Activated naive CD4-positive, alpha-beta T cell treated with anti-CD3 and anti-CD28 coated beads, Interleukin-2, amount 50 U/mL, for 24 hours (primary cell): ENCODE measurements around the gene MEG3.
A peak's percentile ranks its signal among the peaks of the same experiment; 100 is the strongest.

ENCODE experiments used
- H3K27ac Mint-ChIP-seq: one replicate; pipeline ENCODE4 v1.8.0; 2021; ENCODE audit warnings: mild to moderate bottlenecking, mixed read lengths
- H3K27me3 Mint-ChIP-seq: one replicate; pipeline ENCODE4 v1.8.0; 2021; ENCODE audit warnings: mixed read lengths
- H3K36me3 Mint-ChIP-seq: one replicate; pipeline ENCODE4 v1.8.0; 2021; ENCODE audit warnings: mixed read lengths
- H3K4me1 Mint-ChIP-seq: one replicate; pipeline ENCODE4 v1.8.0; 2021; ENCODE audit warnings: mixed read lengths
- H3K4me3 Mint-ChIP-seq: one replicate; pipeline ENCODE4 v1.8.0; 2021; ENCODE audit warnings: mild to moderate bottlenecking, mixed read lengths
- H3K9me3 Mint-ChIP-seq: one replicate; pipeline ENCODE4 v1.8.0; 2021; ENCODE audit warnings: mixed read lengths

Gene MEG3

GRCh38 chr14:100834082-100834793 lies 8.3 kb downstream of the MEG3 start:
- Mint-ChIP-seq H3K9me3 (no peaks in the 10 kb centered on the region), H3K36me3 (no peaks in the 10 kb centered on the region), H3K27ac (no peak overlapping the region), H3K4me3 (no peak overlapping the region), H3K27me3 (peaks cover 7% of the 10 kb centered on the region), H3K4me1 (no peaks in the 10 kb centered on the region)

GRCh38 chr14:100834794-100835547 lies 9.1 kb downstream of the MEG3 start:
- no peaks in the 10 kb centered on the region for H3K4me1 Mint-ChIP-seq
- H3K4me3 Mint-ChIP-seq, result no peak overlapping the region
- H3K36me3 Mint-ChIP-seq, result no peaks in the 10 kb centered on the region
- H3K27ac Mint-ChIP-seq, result no peak overlapping the region
- peaks cover 2% of the 10 kb centered on the region for H3K27me3 Mint-ChIP-seq
- H3K9me3 Mint-ChIP-seq, result no peaks in the 10 kb centered on the region

GRCh38 chr14:100835548-100836310 lies 9.8 kb downstream of the MEG3 start:
- no peak overlapping the region for H3K4me3 Mint-ChIP-seq
- H3K27me3 Mint-ChIP-seq, result peaks cover 2% of the 10 kb centered on the region
- H3K9me3 Mint-ChIP-seq, result no peaks in the 10 kb centered on the region
- H3K4me1 Mint-ChIP-seq, result no peaks in the 10 kb centered on the region
- no peak overlapping the region for H3K27ac Mint-ChIP-seq
- no peaks in the 10 kb centered on the region for H3K36me3 Mint-ChIP-seq

- Mint-ChIP-seq H3K4me3 (no peak overlapping the region), H3K4me1 (no peaks in the 10 kb centered on the region), H3K9me3 (no peaks in the 10 kb centered on the region), H3K27me3 (peaks cover 2% of the 10 kb centered on the region), H3K27ac (no peak overlapping the region), H3K36me3 (no peaks in the 10 kb centered on the region)
Measured at GRCh38 chr14:100836311-100836805, 10.4 kb downstream of the MEG3 start.

GRCh38 chr14:100836941-100837804 lies 11.3 kb downstream of the MEG3 start:
- Mint-ChIP-seq H3K27me3 (no peaks in the 10 kb centered on the region), H3K27ac (no peak overlapping the region), H3K4me3 (no peak overlapping the region), H3K4me1 (no peaks in the 10 kb centered on the region), H3K9me3 (no peaks in the 10 kb centered on the region), H3K36me3 (no peaks in the 10 kb centered on the region)

- Mint-ChIP-seq H3K36me3 (no peaks in the 10 kb centered on the region), H3K27me3 (no peaks in the 10 kb centered on the region), H3K27ac (no peak overlapping the region), H3K9me3 (no peaks in the 10 kb centered on the region), H3K4me3 (no peak overlapping the region), H3K4me1 (no peaks in the 10 kb centered on the region)
Measured at GRCh38 chr14:100837805-100838350, 12.0 kb downstream of the MEG3 start.

- Mint-ChIP-seq H3K4me1 (no peaks in the 10 kb centered on the region), H3K36me3 (no peaks in the 10 kb centered on the region), H3K27me3 (no peaks in the 10 kb centered on the region), H3K4me3 (no peak overlapping the region), H3K9me3 (no peaks in the 10 kb centered on the region), H3K27ac (peak overlapping the region; percentile 56)
Measured at GRCh38 chr14:100838493-100839314, 12.8 kb downstream of the MEG3 start.

- Mint-ChIP-seq H3K36me3 (no peaks in the 10 kb centered on the region), H3K9me3 (no peaks in the 10 kb centered on the region), H3K27ac (no peak overlapping the region), H3K27me3 (no peaks in the 10 kb centered on the region), H3K4me1 (no peaks in the 10 kb centered on the region), H3K4me3 (no peak overlapping the region)
Measured at GRCh38 chr14:100839315-100839585, 13.3 kb downstream of the MEG3 start.

GRCh38 chr14:100839681-100840111 lies 13.8 kb downstream of the MEG3 start:
- Mint-ChIP-seq H3K4me1 (no peaks in the 10 kb centered on the region), H3K27ac (no peak overlapping the region), H3K36me3 (no peaks in the 10 kb centered on the region), H3K27me3 (no peaks in the 10 kb centered on the region), H3K9me3 (no peaks in the 10 kb centered on the region), H3K4me3 (no peak overlapping the region)

- Mint-ChIP-seq H3K27ac (no peak overlapping the region), H3K27me3 (no peaks in the 10 kb centered on the region), H3K36me3 (no peaks in the 10 kb centered on the region), H3K4me3 (no peak overlapping the region), H3K4me1 (no peaks in the 10 kb centered on the region), H3K9me3 (no peaks in the 10 kb centered on the region)
Measured at GRCh38 chr14:100840286-100841065, 14.6 kb downstream of the MEG3 start.

GRCh38 chr14:100841066-100841760 lies 15.3 kb downstream of the MEG3 start:
- Mint-ChIP-seq H3K4me1 (no peaks in the 10 kb centered on the region), H3K27ac (no peak overlapping the region), H3K36me3 (no peaks in the 10 kb centered on the region), H3K4me3 (no peak overlapping the region), H3K9me3 (no peaks in the 10 kb centered on the region), H3K27me3 (no peaks in the 10 kb centered on the region)

GRCh38 chr14:100841761-100842403 lies 16.0 kb downstream of the MEG3 start:
- Mint-ChIP-seq H3K36me3 (no peaks in the 10 kb centered on the region), H3K27ac (no peak overlapping the region), H3K9me3 (no peaks in the 10 kb centered on the region), H3K27me3 (no peaks in the 10 kb centered on the region), H3K4me3 (no peak overlapping the region), H3K4me1 (no peaks in the 10 kb centered on the region)

GRCh38 chr14:100842799-100843198 lies 16.9 kb downstream of the MEG3 start:
- Mint-ChIP-seq H3K27me3 (no peaks in the 10 kb centered on the region), H3K4me3 (no peak overlapping the region), H3K36me3 (no peaks in the 10 kb centered on the region), H3K9me3 (no peaks in the 10 kb centered on the region), H3K4me1 (no peaks in the 10 kb centered on the region), H3K27ac (no peak overlapping the region)
